Thoracic aorta (tissue), 2 donors: Measurements from ENCODE around the gene CARS1. TPM values are rescaled to one million over a fixed set of nuclear protein-coding genes. Genes with fewer than 3 reads are reported as not detected.

Experiments
- ATAC-seq: fragments of 150-250 bp; one replicate; pipeline ENCODE4 v1.8.0; 2017; ENCODE audit warnings: low read depth; ENCODE audit not compliant: insufficient number of reproducible peaks, low FRiP score
- DNase-seq: peaks from one replicate; pipeline ENCODE4 v3.0.0-alpha.2; 2020; ENCODE audit warnings: low spot score
- H3K27ac ChIP-seq, 2 donors: fragments of 200-600 bp; sonication (generic); 1 replicate in 1 of 2; 2 replicates in 1 of 2; pipeline ENCODE4 v1.5.1; 2016; ENCODE audit warnings: mild to moderate bottlenecking in 2 of 2, moderate library complexity in 2 of 2
- H3K27me3 ChIP-seq: fragments of 200-600 bp; sonication (generic); replicated peaks from 2 replicates; pipeline ENCODE4 v1.6.0; 2016; ENCODE audit warnings: mild to moderate bottlenecking; ENCODE audit not compliant: insufficient read depth
- H3K36me3 ChIP-seq: fragments of 200-600 bp; sonication (generic); one replicate; pipeline ENCODE4 v1.5.1; 2016
- H3K4me1 ChIP-seq, 2 donors: fragments of 200-600 bp; sonication (generic); 1 replicate in 1 of 2; 2 replicates in 1 of 2; pipeline versions ENCODE4 v1.5.1 to v1.6.0; 2016; ENCODE audit warnings: low read depth in 2 of 2, mild to moderate bottlenecking in 1 of 2; ENCODE audit not compliant: control insufficient read depth in 1 of 2
- H3K4me3 ChIP-seq: fragments of 200-600 bp; sonication (generic); 2 replicates; pipeline ENCODE4 v1.5.1; 2016; ENCODE audit warnings: mild to moderate bottlenecking
- H3K9me3 ChIP-seq: fragments of 200-600 bp; sonication (generic); 2 replicates; pipeline ENCODE4 v1.5.1; 2016
- CTCF ChIP-seq: fragments of 200-600 bp; sonication (generic); IDR thresholded peaks from one replicate; pipeline ENCODE4 v1.5.1; 2019; ENCODE audit warnings: antibody characterized with exemption
- total RNA-seq, 2 donors: library from RNA; depleted of rRNA; stranded (reverse); fragments of >200 nt; gene quantifications; one replicate each; pipeline versions ENCODE4 v1.1.0 to v1.2.3, GENCODE V29; 2016

The CARS1 gene
- total RNA-seq, 2 donors from 2014 or later, result 38.4 to 56.5 TPM

- no peaks in the 10 kb centered on the region for H3K27me3 ChIP-seq
- H3K27ac ChIP-seq, result no peak overlapping the region
- ATAC-seq, result no peak
- peaks cover 41% of the 10 kb centered on the region for H3K36me3 ChIP-seq
- no peaks in the 10 kb centered on the region for H3K9me3 ChIP-seq
- no peak for DNase-seq
- TF ChIP-seq CTCF, result no peak
- H3K4me1 ChIP-seq, result no peaks in the 10 kb centered on the region
- no peak overlapping the region for H3K4me3 ChIP-seq
These were observed 92.4 kb downstream of the CARS1 start for GRCh38 chr11:2964782-2965181.

GRCh38 chr11:2963761-2964160, 93.5 kb downstream of the CARS1 start:
- no peak overlapping the region for H3K27ac ChIP-seq
- no peaks in the 10 kb centered on the region for H3K27me3 ChIP-seq
- no peaks in the 10 kb centered on the region for H3K9me3 ChIP-seq
- DNase-seq (no peak), ATAC-seq (no peak)
- TF ChIP-seq CTCF, result no peak
- H3K4me1 ChIP-seq, result no peaks in the 10 kb centered on the region
- no peak overlapping the region for H3K4me3 ChIP-seq
- peaks cover 38% of the 10 kb centered on the region for H3K36me3 ChIP-seq

GRCh38 chr11:2963112-2963754, 94.0 kb downstream of the CARS1 start:
- no peaks in the 10 kb centered on the region for H3K27me3 ChIP-seq
- ATAC-seq (no peak), DNase-seq (no peak)
- H3K4me3 ChIP-seq, result no peak overlapping the region
- peaks cover 44% of the 10 kb centered on the region for H3K36me3 ChIP-seq
- no peaks in the 10 kb centered on the region for H3K9me3 ChIP-seq
- H3K4me1 ChIP-seq, result no peaks in the 10 kb centered on the region
- no peak for TF ChIP-seq CTCF
- no peak overlapping the region for H3K27ac ChIP-seq

- no peaks in the 10 kb centered on the region for H3K27me3 ChIP-seq
- H3K4me1 ChIP-seq, result no peaks in the 10 kb centered on the region
- H3K9me3 ChIP-seq, result no peaks in the 10 kb centered on the region
- DNase-seq (no peak), ATAC-seq (no peak)
- no peak overlapping the region for H3K4me3 ChIP-seq
- H3K27ac ChIP-seq, result no peak overlapping the region
- no peak for TF ChIP-seq CTCF
- H3K36me3 ChIP-seq, result peaks cover 46% of the 10 kb centered on the region
These were observed 96.1 kb downstream of the CARS1 start for GRCh38 chr11:2961080-2961479.

GRCh38 chr11:2960139-2960538, 97.1 kb downstream of the CARS1 start:
- no peak for ATAC-seq
- peaks cover 46% of the 10 kb centered on the region for H3K36me3 ChIP-seq

More at GRCh38 chr11:2960139-2960538, 97.1 kb downstream of the CARS1 start:
- no peak overlapping the region for H3K4me3 ChIP-seq
- TF ChIP-seq CTCF, result no peak
- H3K27ac ChIP-seq, result no peak overlapping the region
- no peaks in the 10 kb centered on the region for H3K27me3 ChIP-seq
- no peaks in the 10 kb centered on the region for H3K4me1 ChIP-seq
- H3K9me3 ChIP-seq, result no peaks in the 10 kb centered on the region
- no peak for DNase-seq
